HFF-Myc (cell line): ENCODE measurements around the gene ACBD6.

Experiments
- DNase-seq: peaks from one replicate; pipeline ENCODE4 v3.0.0-alpha.2; 2011; ENCODE audit warnings: low read depth; ENCODE audit errors: extremely low read depth
- H3K4me3 ChIP-seq: replicated peaks from 2 replicates; pipeline ENCODE4 v1.5.1; 2011; ENCODE audit warnings: low read depth, mild to moderate bottlenecking, control low read depth, low read length
- CTCF ChIP-seq: IDR thresholded peaks from 2 replicates; pipeline ENCODE4 v1.5.1; 2012; ENCODE audit warnings: mild to moderate bottlenecking, low read depth, low read length, control low read depth; ENCODE audit errors: missing control alignments

The ACBD6 gene

GRCh38 chr1:180247061-180247460 lies 255.3 kb downstream of the ACBD6 start:
- no peak for TF ChIP-seq CTCF
- no peak overlapping the region for H3K4me3 ChIP-seq
- DNase-seq: no peak

GRCh38 chr1:180246579-180246978 lies 255.8 kb downstream of the ACBD6 start:
- no peak for DNase-seq
- no peak overlapping the region for H3K4me3 ChIP-seq
- TF ChIP-seq CTCF: no peak

GRCh38 chr1:180244840-180245239 lies 257.5 kb downstream of the ACBD6 start:
- DNase-seq: no peak
- no peak overlapping the region for H3K4me3 ChIP-seq
- TF ChIP-seq CTCF: no peak

- no peak for DNase-seq
These were observed 258.7 kb downstream of the ACBD6 start for GRCh38 chr1:180243517-180244221.

GRCh38 chr1:180241716-180242544 lies 260.4 kb downstream of the ACBD6 start:
- no peak for TF ChIP-seq CTCF
- no peak for DNase-seq
- H3K4me3 ChIP-seq: no peak overlapping the region

More at GRCh38 chr1:180243517-180244221, 258.7 kb downstream of the ACBD6 start:
- TF ChIP-seq CTCF: no peak
- no peak overlapping the region for H3K4me3 ChIP-seq

- TF ChIP-seq CTCF: no peak
- H3K4me3 ChIP-seq: no peak overlapping the region
- no peak for DNase-seq
These were observed 263.0 kb downstream of the ACBD6 start for GRCh38 chr1:180239145-180240096.
